Breast epithelium (tissue), 4 donors: ENCODE data around the gene MYOG. TPM values are rescaled to one million over a fixed set of nuclear protein-coding genes. Genes with fewer than 3 reads are reported as not detected.

Experiments used
- DNase-seq, 2 donors: peaks; one replicate each; pipeline ENCODE4 v3.0.0-alpha.2; 2019; ENCODE audit warnings: low spot score in 2 of 2
- H3K27ac ChIP-seq, 2 donors: fragments of 200-600 bp; sonication (generic) in 1 of 2; one replicate each; pipeline ENCODE4 v1.5.1; 2016 to 2019; ENCODE audit warnings: mild to moderate bottlenecking in 1 of 2
- H3K27me3 ChIP-seq, 2 donors: fragments of 200-600 bp; sonication (generic) in 1 of 2; one replicate each; pipeline versions ENCODE4 v1.5.1 to v1.6.0; 2017 to 2019; ENCODE audit warnings: control low read depth in 1 of 2, mild to moderate bottlenecking in 1 of 2
- H3K36me3 ChIP-seq: fragments of 200-600 bp; one replicate; pipeline ENCODE4 v1.5.1; 2019
- H3K4me1 ChIP-seq, 2 donors: fragments of 200-600 bp; sonication (generic); one replicate each; pipeline ENCODE4 v1.5.1; 2016 to 2019; ENCODE audit warnings: control low read depth in 1 of 2
- H3K4me3 ChIP-seq, 3 donors: fragments of 200-600 bp; sonication (generic); 1 replicate in 2 of 3; 2 replicates in 1 of 3; pipeline ENCODE4 v1.5.1; 2016 to 2019; ENCODE audit warnings: mild to moderate bottlenecking in 3 of 3, moderate library complexity in 2 of 3
- H3K9me3 ChIP-seq, 2 donors: fragments of 200-600 bp; sonication (generic) in 1 of 2; one replicate each; pipeline ENCODE4 v1.5.1; 2016 to 2019; ENCODE audit warnings: control low read depth in 1 of 2
- CTCF ChIP-seq, 3 donors: fragments of 450-650 bp; IDR thresholded peaks; one replicate each; pipeline ENCODE4 v1.5.1; 2016 to 2017; ENCODE audit warnings: antibody characterized with exemption in 3 of 3, mild to moderate bottlenecking in 3 of 3, moderate library complexity in 3 of 3
- POLR2A ChIP-seq: fragments of 450-650 bp; IDR thresholded peaks from one replicate; pipeline ENCODE4 v1.6.1; 2016; ENCODE audit warnings: antibody characterized with exemption, mild to moderate bottlenecking, moderate library complexity
- POLR2AphosphoS5 ChIP-seq, 3 donors: sonication (generic); formaldehyde crosslinking; IDR thresholded peaks; one replicate each; pipeline ENCODE4 v1.6.1; 2017; ENCODE audit warnings: antibody characterized with exemption in 3 of 3
- intact Hi-C: fragments of 100-400 bp; cut with DNase I; formaldehyde crosslinking; loops from one replicate; pipeline ENCODE4 v1.15.1; 2023; ENCODE audit warnings: low total_unique reads
- total RNA-seq, 3 donors: library from RNA; depleted of rRNA; stranded (reverse); fragments of >200 nt; gene quantifications; one replicate each; pipeline ENCODE4 v1.1.0, GENCODE V29; 2016

Gene MYOG
- total RNA-seq, 3 donors from 2014 or later, result not detected

DNA sequence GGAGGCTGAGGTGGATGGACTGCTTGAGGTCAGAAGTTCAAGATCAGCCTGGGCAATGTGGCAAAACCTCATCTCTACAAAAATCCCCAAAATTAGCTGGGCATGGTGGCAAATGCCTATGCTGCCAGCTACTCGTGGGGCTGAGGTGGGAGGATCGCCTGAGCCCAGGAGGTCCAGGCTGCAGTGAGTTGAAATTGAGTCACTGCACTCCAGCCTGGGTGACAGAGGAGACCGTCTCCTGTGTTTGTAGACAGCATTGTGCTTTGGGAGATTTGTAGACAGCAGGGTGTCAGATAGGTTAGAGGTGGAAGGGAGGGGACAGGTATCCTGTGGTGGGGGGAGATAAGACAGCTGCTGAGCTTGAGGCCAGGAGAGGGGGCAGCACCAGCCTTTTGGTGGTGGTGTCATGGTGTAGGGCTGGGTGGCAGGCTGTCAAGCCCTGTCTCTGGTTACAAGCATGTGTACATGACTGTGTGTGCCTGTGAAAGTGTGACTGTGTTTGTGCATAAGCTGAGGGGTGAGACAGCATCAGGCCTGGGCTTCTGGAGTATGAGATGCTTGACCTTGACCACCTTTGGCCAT is 44.4 kb downstream of the MYOG start:
- Histone ChIP-seq H3K4me1 (no peaks in the 10 kb centered on the region), H3K4me3 (no peak overlapping the region), H3K27ac (no peak overlapping the region), H3K27me3 (no peaks in the 10 kb centered on the region), H3K36me3 (no peaks in the 10 kb centered on the region), H3K9me3 (no peaks in the 10 kb centered on the region)
- TF ChIP-seq POLR2AphosphoS5 (IDR thresholded peaks at IDR 0.05) (no peak), POLR2A (no peak), CTCF (IDR thresholded peaks at IDR 0.05) (no peak)
- no peak for DNase-seq
- intact Hi-C loops, result loop anchor here (2.0 kb wide), 1 partner anchor 165 kb away; no protein-coding TSS in a partner anchor

GRCh38 chr1:203040513-203041275 is 45.1 kb downstream of the MYOG start:
- intact Hi-C loops, result loop anchor here (2.0 kb wide), 1 partner anchor 166 kb away; no protein-coding TSS in a partner anchor
- Histone ChIP-seq H3K27me3 (no peaks in the 10 kb centered on the region), H3K9me3 (no peaks in the 10 kb centered on the region), H3K4me3 (no peak overlapping the region), H3K27ac (no peak overlapping the region), H3K4me1 (no peaks in the 10 kb centered on the region), H3K36me3 (no peaks in the 10 kb centered on the region)
- DNase-seq, result no peak
- no peak for TF ChIP-seq CTCF (IDR thresholded peaks at IDR 0.05)

GRCh38 chr1:203039609-203040512 is 46.0 kb downstream of the MYOG start:
- no peak for DNase-seq
- Histone ChIP-seq H3K9me3 (no peaks in the 10 kb centered on the region), H3K27me3 (no peaks in the 10 kb centered on the region), H3K4me3 (no peak overlapping the region), H3K27ac (no peak overlapping the region), H3K4me1 (no peaks in the 10 kb centered on the region), H3K36me3 (no peaks in the 10 kb centered on the region)
- intact Hi-C loops, result loop anchor here (2.0 to 10.0 kb wide), 2 partner anchors 167 to 235 kb away; no protein-coding TSS in a partner anchor
- TF ChIP-seq POLR2AphosphoS5 (IDR thresholded peaks at IDR 0.05) (no peak), POLR2A (no peak), CTCF (IDR thresholded peaks at IDR 0.05) (no peak)

GRCh38 chr1:203038891-203039608 is 46.8 kb downstream of the MYOG start:
- no peak overlapping the region for H3K4me3 ChIP-seq
- no peaks in the 10 kb centered on the region for H3K4me1 ChIP-seq
- H3K36me3 ChIP-seq, result no peaks in the 10 kb centered on the region
- no peak overlapping the region for H3K27ac ChIP-seq
- TF ChIP-seq POLR2AphosphoS5 (IDR thresholded peaks at IDR 0.05), result no peak
- peak; percentile 85 to 89 (median 89) for TF ChIP-seq CTCF (IDR thresholded peaks at IDR 0.05)
- H3K27me3 ChIP-seq, result no peaks in the 10 kb centered on the region
- intact Hi-C loops, result loop anchor here (10.0 kb wide), 1 partner anchor 236 kb away; no protein-coding TSS in a partner anchor
- H3K9me3 ChIP-seq, result no peaks in the 10 kb centered on the region
- peak; percentile 54 to 70 for DNase-seq
